Naive thymus-derived CD8-positive, alpha-beta T cell (primary cell): Measurements from ENCODE around the gene GRAP2. TPM values are rescaled to one million over a fixed set of nuclear protein-coding genes. Genes with fewer than 3 reads are reported as not detected.

Experiments
- ATAC-seq, 2 donors: fragments of 150-1000 bp; cut with Tn5 transposase in 1 of 2; sonication (Bioruptor Pico), chemical (Tn5 transposase) in 1 of 2; 1 replicate in 1 of 2; 2 replicates in 1 of 2; pipeline ENCODE4 v1.10.0; 2021; ENCODE audit warnings: mild to moderate bottlenecking in 2 of 2, moderate library complexity in 2 of 2
- POLR2A ChIA-PET: fragments of 350-600 bp; sonication (Branson Sonifier 250); formaldehyde crosslinking; loops from one replicate; lab custom pipeline; 2021; ENCODE audit warnings: antibody characterized with exemption; lab: Charles Lee
- DNase-seq, 10 donors: peaks; one replicate each; pipeline versions ENCODE4 v3.0.0 to v3.0.0-alpha.2; 2020 to 2022
- H3K27ac Mint-ChIP-seq, 10 donors: one replicate each; pipeline ENCODE4 v1.8.0; 2020 to 2022; ENCODE audit warnings: mild to moderate bottlenecking in 10 of 10, mixed read lengths in 10 of 10, moderate library complexity in 4 of 10, inconsistent platforms in 1 of 10
- H3K27me3 Mint-ChIP-seq, 5 donors: one replicate each; pipeline ENCODE4 v1.8.0; 2021 to 2022; ENCODE audit warnings: mixed read lengths in 5 of 5
- H3K36me3 Mint-ChIP-seq, 3 donors: one replicate each; pipeline ENCODE4 v1.8.0; 2020 to 2022; ENCODE audit warnings: mixed read lengths in 3 of 3, mild to moderate bottlenecking in 2 of 3, inconsistent platforms in 1 of 3
- H3K4me1 Mint-ChIP-seq, 4 donors: one replicate each; pipeline ENCODE4 v1.8.0; 2021 to 2022; ENCODE audit warnings: mixed read lengths in 4 of 4
- H3K4me3 Mint-ChIP-seq, 10 donors: one replicate each; pipeline ENCODE4 v1.8.0; 2020 to 2022; ENCODE audit warnings: mild to moderate bottlenecking in 10 of 10, mixed read lengths in 10 of 10, moderate library complexity in 6 of 10, inconsistent platforms in 1 of 10
- H3K9me3 Mint-ChIP-seq, 9 donors: one replicate each; pipeline ENCODE4 v1.8.0; 2020 to 2022; ENCODE audit warnings: mixed read lengths in 9 of 9, mild to moderate bottlenecking in 3 of 9, inconsistent platforms in 1 of 9, moderate library complexity in 1 of 9
- polyA plus RNA-seq, 3 donors: library from polyadenylated mRNA; unstranded; fragments of 300-500 nt; fragmentation: Illumina TruSeq; gene quantifications; one replicate each; pipeline ENCODE4 v1.2.3, GENCODE V29; 2021
- total RNA-seq, 8 experiments: library from RNA in 2 of 8; stranded (reverse) in 2 of 8; gene quantifications; one replicate each; pipeline ENCODE4 v1.2.3 and lab custom pipeline; 2021 to 2026

The GRAP2 gene
- total and polyA plus RNA-seq, 5 experiments from 2014 or later, result 88.3 to 202 (median 176) TPM

GRCh38 chr22:40009292-40009774 is 108.4 kb downstream of the GRAP2 start:
- H3K9me3 Mint-ChIP-seq, result no peaks in the 10 kb centered on the region
- peak overlapping the region; percentile 65 to 86 (median 78) for H3K4me3 Mint-ChIP-seq
- peaks cover 6 to 24% (median 19%) of the 10 kb centered on the region in 4 donors for H3K4me1 Mint-ChIP-seq
- POLR2A ChIA-PET, result interaction anchor here (0.7 to 2.1 kb wide), 7 partner anchors 9 to 474 kb away, joined by 3 to 8 read pairs (median 4); no protein-coding TSS in a partner anchor
- H3K36me3 Mint-ChIP-seq, result no peaks in the 10 kb centered on the region
- ATAC-seq (peak in 1 of 2 donors; percentile 21), DNase-seq (no peak)
- H3K27me3 Mint-ChIP-seq, result peaks cover 0 to 20% (median 4%) of the 10 kb centered on the region in 5 donors
- peak overlapping the region; percentile 44 to 95 (median 85) for H3K27ac Mint-ChIP-seq

DNA sequence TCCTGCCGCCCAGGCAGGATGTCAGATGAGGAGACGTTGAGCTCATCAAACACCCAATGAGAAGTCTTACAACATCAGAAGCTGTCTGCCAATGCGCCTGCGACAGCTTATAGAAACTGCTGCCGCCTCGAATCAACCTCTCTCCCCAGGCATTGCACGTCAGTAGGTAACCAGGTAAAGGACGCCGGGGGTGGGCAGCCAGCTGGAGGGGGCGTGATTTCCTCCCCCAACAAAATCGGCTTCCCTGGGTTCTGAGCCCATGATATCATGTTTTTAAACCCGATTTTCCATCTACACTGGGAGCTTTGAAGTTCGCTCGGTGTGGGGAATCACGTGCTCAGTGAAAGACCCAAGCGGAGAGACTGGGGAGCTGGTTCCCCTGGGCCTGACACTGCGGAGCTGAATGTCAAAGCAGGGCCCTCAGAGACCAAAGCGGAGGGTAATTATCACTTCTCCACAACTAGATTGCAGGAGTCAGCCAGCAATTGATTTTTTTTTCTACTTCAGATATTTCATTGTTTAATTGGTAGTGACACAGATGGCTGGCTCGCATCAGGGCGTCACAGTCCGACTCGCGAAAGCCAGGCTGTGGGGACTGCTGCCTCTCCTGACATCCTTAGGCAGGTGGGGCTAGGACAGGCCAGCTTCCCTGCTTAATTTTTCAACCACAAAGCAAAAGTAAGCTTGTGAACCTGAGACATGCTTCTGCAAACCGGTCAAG is 109.2 kb downstream of the GRAP2 start:
- Mint-ChIP-seq H3K27ac (peak overlapping the region; percentile 19 to 95 (median 85)), H3K27me3 (peaks cover 0 to 20% (median 4%) of the 10 kb centered on the region in 5 donors), H3K4me1 (peaks cover 6 to 24% (median 19%) of the 10 kb centered on the region in 4 donors), H3K4me3 (peak overlapping the region; percentile 65 to 86 (median 78)), H3K9me3 (no peaks in the 10 kb centered on the region), H3K36me3 (no peaks in the 10 kb centered on the region)
- ATAC-seq (peak; percentile 94 to 96), DNase-seq (peak in 9 of 10 donors; percentile 38 to 78 (median 62))
- POLR2A ChIA-PET, result interaction anchor here (0.5 to 2.1 kb wide), 11 partner anchors 10 to 490 kb away, joined by 3 to 8 read pairs (median 4); no protein-coding TSS in a partner anchor

DNA sequence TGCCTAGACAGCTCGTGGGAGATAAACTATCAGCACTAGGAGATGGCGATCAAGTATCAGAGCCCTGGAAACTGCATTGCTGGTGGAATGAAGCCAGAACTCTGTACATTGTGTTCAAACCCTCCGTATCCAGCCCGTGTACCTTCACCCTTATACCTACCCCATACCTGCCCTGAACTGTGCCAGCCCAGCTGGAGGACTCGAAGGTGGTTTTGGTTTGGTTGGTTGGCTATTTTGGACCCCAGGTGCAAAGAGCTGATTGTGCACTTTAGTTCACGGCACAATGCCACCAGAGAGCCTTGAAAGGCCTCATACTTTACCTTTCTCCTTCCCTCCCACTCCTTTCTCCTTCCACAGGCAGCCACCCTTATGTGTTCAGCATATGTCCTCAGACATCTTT is 109.9 kb downstream of the GRAP2 start:
- Mint-ChIP-seq H3K4me1 (peaks cover 6 to 24% (median 19%) of the 10 kb centered on the region in 4 donors), H3K27ac (peak overlapping the region in 6 of 10 donors; percentile 37 to 90 (median 66)), H3K36me3 (no peaks in the 10 kb centered on the region), H3K4me3 (peak overlapping the region in 4 of 10 donors; percentile 48 to 78 (median 70)), H3K27me3 (peaks cover 0 to 20% (median 4%) of the 10 kb centered on the region in 5 donors), H3K9me3 (no peaks in the 10 kb centered on the region)
- ATAC-seq (no peak), DNase-seq (no peak)
- POLR2A ChIA-PET, result interaction anchor here (1.1 to 2.1 kb wide), 5 partner anchors 63 to 491 kb away, joined by 3 to 5 read pairs (median 4); no protein-coding TSS in a partner anchor

DNA sequence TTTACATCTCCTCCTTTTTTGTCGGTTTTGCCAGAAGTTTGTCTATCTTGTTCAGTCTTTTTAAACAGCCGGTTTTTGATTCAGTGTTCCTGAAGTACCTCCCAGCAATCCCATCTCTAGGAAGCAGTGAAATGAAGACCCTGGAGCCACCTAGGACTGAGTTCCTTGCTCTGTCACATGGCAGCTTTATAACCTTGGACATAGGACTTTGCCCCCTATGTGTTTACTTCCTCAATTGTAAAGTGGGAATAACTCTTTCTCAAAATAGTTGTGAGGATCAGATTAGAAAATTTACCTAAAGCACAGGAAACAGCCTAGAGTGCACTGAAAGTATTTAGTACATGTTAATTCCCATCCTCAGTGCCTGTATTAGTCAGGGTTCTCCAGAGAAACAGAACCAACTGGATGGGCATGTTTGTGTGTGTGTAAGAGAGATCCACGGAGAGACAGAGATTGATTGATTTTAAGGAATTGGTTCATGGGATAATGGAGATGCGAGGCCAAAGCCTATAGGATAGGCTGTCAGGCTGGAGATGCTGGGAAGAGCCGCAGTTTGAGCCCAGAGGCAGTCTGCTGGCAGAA is 113.9 kb downstream of the GRAP2 start:
- POLR2A ChIA-PET, result interaction anchor here (0.6 kb wide), 1 partner anchor 549 kb away, joined by 5 read pairs; no protein-coding TSS in a partner anchor
- Mint-ChIP-seq H3K4me1 (peaks cover under 1 to 16% (median 7%) of the 10 kb centered on the region in 4 donors), H3K27ac (no peak overlapping the region)

DNA sequence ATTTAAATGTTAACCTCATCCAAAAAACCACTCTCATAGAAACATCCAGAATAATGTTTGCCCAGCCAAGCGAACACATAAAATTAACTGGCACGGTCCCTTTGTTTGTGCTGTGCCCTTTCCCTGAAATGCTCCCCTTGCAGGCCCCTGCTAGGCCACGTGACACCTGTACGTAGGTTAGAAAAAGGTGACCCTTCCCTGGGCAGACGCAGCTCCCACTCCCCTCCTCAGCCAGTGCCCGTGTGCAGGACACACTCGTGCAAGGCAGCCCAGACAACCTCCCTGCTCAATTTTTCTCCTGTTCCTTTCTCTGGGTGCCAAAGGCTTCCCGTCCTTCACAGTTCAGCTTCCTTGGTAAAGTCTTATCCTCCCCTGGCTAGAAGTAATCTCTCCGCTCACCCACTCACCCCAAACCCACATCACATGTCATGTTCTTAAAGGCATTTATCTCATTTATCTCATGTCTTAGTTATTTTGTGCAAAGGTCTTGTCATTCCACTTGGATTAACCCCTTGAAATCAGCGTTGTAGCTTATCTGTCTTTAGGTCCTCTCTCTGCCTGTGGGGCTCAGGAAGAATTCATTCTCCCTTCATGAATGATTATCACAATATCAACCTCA is 114.6 kb downstream of the GRAP2 start:
- Mint-ChIP-seq H3K4me3 (no peak overlapping the region), H3K9me3 (no peaks in the 10 kb centered on the region), H3K4me1 (peaks cover 0 to 9% (median 2%) of the 10 kb centered on the region in 4 donors), H3K27me3 (peaks cover 0 to 15% (median 0%) of the 10 kb centered on the region in 5 donors), H3K27ac (no peak overlapping the region), H3K36me3 (no peaks in the 10 kb centered on the region)
- DNase-seq (no peak), ATAC-seq (no peak)
- POLR2A ChIA-PET, result interaction anchor here (0.6 kb wide), 1 partner anchor 550 kb away, joined by 5 read pairs; no protein-coding TSS in a partner anchor

More for the DNA sequence above, 113.9 kb downstream of the GRAP2 start:
- ATAC-seq (no peak), DNase-seq (no peak)
- Mint-ChIP-seq H3K36me3 (no peaks in the 10 kb centered on the region), H3K27me3 (peaks cover 0 to 15% (median 0%) of the 10 kb centered on the region in 5 donors), H3K9me3 (no peaks in the 10 kb centered on the region), H3K4me3 (no peak overlapping the region)

- Mint-ChIP-seq H3K9me3 (no peaks in the 10 kb centered on the region), H3K4me3 (no peak overlapping the region), H3K27me3 (peaks cover 0 to 3% (median 0%) of the 10 kb centered on the region in 5 donors), H3K36me3 (no peaks in the 10 kb centered on the region), H3K4me1 (peaks cover 0 to 3% (median 0%) of the 10 kb centered on the region in 4 donors), H3K27ac (no peak overlapping the region)
- DNase-seq (no peak), ATAC-seq (no peak)
- POLR2A ChIA-PET, result no interaction called here
These were observed 117.2 kb downstream of the GRAP2 start for GRCh38 chr22:40018051-40018450.

GRCh38 chr22:40019100-40019499 is 118.2 kb downstream of the GRAP2 start:
- Mint-ChIP-seq H3K4me1 (peaks cover 0 to 3% (median 0%) of the 10 kb centered on the region in 4 donors), H3K36me3 (no peaks in the 10 kb centered on the region), H3K9me3 (no peaks in the 10 kb centered on the region), H3K4me3 (no peak overlapping the region), H3K27me3 (no peaks in the 10 kb centered on the region), H3K27ac (peak overlapping the region in 1 of 10 donors; percentile 48)
- POLR2A ChIA-PET, result no interaction called here
- DNase-seq (no peak), ATAC-seq (no peak)

GRCh38 chr22:40020956-40021355 is 120.1 kb downstream of the GRAP2 start:
- POLR2A ChIA-PET, result no interaction called here
- ATAC-seq, result no peak
- no peaks in the 10 kb centered on the region for H3K9me3 Mint-ChIP-seq
- H3K27me3 Mint-ChIP-seq, result no peaks in the 10 kb centered on the region
- no peak for DNase-seq
- H3K36me3 Mint-ChIP-seq, result no peaks in the 10 kb centered on the region
- peaks cover 2 to 9% (median 7%) of the 10 kb centered on the region in 4 donors for H3K4me1 Mint-ChIP-seq
- no peak overlapping the region for H3K27ac Mint-ChIP-seq
- no peak overlapping the region for H3K4me3 Mint-ChIP-seq

GRCh38 chr22:40021401-40022000 is 120.6 kb downstream of the GRAP2 start:
- Mint-ChIP-seq H3K27ac (no peak overlapping the region), H3K27me3 (no peaks in the 10 kb centered on the region)

DNA sequence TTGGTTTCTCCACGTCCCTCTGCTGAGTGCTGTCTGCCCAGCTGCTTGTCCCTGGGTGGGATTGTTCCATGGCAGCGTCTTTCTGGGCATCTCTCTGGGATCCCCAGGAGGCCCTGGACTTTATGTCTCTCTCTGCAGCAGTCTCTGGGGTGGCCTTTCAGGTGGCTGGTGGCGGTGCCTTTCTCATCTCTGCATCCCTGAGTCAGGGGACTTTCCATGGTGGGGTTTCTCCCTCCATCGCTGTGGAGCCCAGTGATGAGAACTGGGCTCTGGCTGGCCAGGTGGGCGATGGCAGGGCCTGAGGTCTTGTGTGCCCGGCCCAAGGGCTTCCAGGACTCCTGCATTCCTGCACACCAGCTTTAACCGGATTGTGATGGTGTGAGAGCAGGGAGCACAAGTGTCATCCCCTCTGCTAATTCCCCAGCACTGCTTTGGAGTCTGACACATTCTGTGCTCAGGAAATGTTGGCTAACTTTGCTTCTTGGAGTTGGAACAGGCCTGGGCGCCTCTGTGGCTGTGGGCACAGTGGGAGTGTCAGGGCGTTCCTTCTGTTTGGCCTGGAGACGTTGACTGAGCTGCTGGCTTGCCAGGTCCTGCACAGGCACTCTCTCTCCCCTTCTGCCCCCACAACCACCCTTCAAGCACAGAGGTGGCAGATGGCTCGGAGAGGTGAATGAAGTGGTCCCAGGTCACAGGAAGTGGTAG is 121.8 kb downstream of the GRAP2 start:
- Mint-ChIP-seq H3K9me3 (no peaks in the 10 kb centered on the region), H3K4me1 (peaks cover 2 to 8% (median 6%) of the 10 kb centered on the region in 4 donors), H3K27ac (peak overlapping the region in 2 of 10 donors; percentile 59), H3K4me3 (no peak overlapping the region), H3K36me3 (no peaks in the 10 kb centered on the region), H3K27me3 (no peaks in the 10 kb centered on the region)
- POLR2A ChIA-PET, result interaction anchor here (3.8 kb wide), 1 partner anchor 126 kb away, joined by 22 read pairs; no protein-coding TSS in a partner anchor
- ATAC-seq (no peak), DNase-seq (no peak)

More at GRCh38 chr22:40021401-40022000, 120.6 kb downstream of the GRAP2 start:
- no peaks in the 10 kb centered on the region for H3K36me3 Mint-ChIP-seq
- no peaks in the 10 kb centered on the region for H3K9me3 Mint-ChIP-seq
- H3K4me3 Mint-ChIP-seq, result no peak overlapping the region
- ATAC-seq, result no peak
- DNase-seq, result no peak
- POLR2A ChIA-PET, result no interaction called here
- peaks cover 2 to 9% (median 7%) of the 10 kb centered on the region in 4 donors for H3K4me1 Mint-ChIP-seq
